GM12891 (cell line): ENCODE measurements around the gene TMEM220.

Source experiments
- POLR2A ChIP-seq: IDR thresholded peaks from 2 replicates; pipeline ENCODE4 v1.6.1; 2011; ENCODE audit warnings: low read depth, low read length, control low read depth
- POLR2AphosphoS5 ChIP-seq: IDR thresholded peaks from 2 replicates; pipeline ENCODE4 v1.6.1; 2011; ENCODE audit warnings: low read depth, low read length, control low read depth
- SPI1 ChIP-seq: IDR thresholded peaks from 2 replicates; pipeline ENCODE4 v1.6.1; 2011; ENCODE audit warnings: low read depth, low read length, control low read depth
- TAF1 ChIP-seq: IDR thresholded peaks from 2 replicates; pipeline ENCODE4 v1.6.1; 2011; ENCODE audit warnings: low read depth, low read length, control low read depth

DNA sequence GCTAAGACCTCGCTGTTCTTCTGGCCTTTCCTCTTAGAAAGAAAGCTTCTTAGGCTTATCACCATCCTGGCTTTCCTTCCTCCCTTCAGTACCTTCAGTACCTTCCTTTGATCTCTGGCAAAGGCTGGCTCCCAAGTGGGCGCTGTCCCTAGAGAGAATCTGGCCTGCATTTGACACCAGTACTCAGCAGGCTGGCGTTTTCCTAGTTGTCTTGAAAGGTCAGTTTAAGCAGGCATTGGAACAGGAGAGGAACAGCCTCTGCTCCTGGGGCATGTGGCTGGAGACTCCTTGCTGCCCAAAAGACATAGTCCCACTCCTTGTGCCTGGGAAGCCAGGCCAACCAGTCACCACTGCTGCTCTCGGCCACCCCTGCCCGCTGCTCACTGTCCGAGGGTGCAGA lies 40.0 kb upstream of the TMEM220 start:
- TF ChIP-seq POLR2A (no peak), TAF1 (no peak), SPI1 (no peak), POLR2AphosphoS5 (no peak)
